Naive thymus-derived CD8-positive, alpha-beta T cell (primary cell): ENCODE measurements around the gene COL23A1. TPM values are rescaled to one million over a fixed set of nuclear protein-coding genes. Genes with fewer than 3 reads are reported as not detected.
A peak's percentile ranks its signal among the peaks of the same experiment; 100 is the strongest.

ENCODE experiments used
- ATAC-seq, 2 donors: fragments of 150-1000 bp; cut with Tn5 transposase in 1 of 2; sonication (Bioruptor Pico), chemical (Tn5 transposase) in 1 of 2; 1 replicate in 1 of 2; 2 replicates in 1 of 2; pipeline ENCODE4 v1.10.0; 2021; ENCODE audit warnings: mild to moderate bottlenecking in 2 of 2, moderate library complexity in 2 of 2
- POLR2A ChIA-PET: fragments of 350-600 bp; sonication (Branson Sonifier 250); formaldehyde crosslinking; loops from one replicate; lab custom pipeline; 2021; ENCODE audit warnings: antibody characterized with exemption; lab: Charles Lee
- DNase-seq, 10 donors: peaks; one replicate each; pipeline versions ENCODE4 v3.0.0 to v3.0.0-alpha.2; 2020 to 2022
- H3K27ac Mint-ChIP-seq, 10 donors: one replicate each; pipeline ENCODE4 v1.8.0; 2020 to 2022; ENCODE audit warnings: mild to moderate bottlenecking in 10 of 10, mixed read lengths in 10 of 10, moderate library complexity in 4 of 10, inconsistent platforms in 1 of 10
- H3K27me3 Mint-ChIP-seq, 5 donors: one replicate each; pipeline ENCODE4 v1.8.0; 2021 to 2022; ENCODE audit warnings: mixed read lengths in 5 of 5
- H3K36me3 Mint-ChIP-seq, 3 donors: one replicate each; pipeline ENCODE4 v1.8.0; 2020 to 2022; ENCODE audit warnings: mixed read lengths in 3 of 3, mild to moderate bottlenecking in 2 of 3, inconsistent platforms in 1 of 3
- H3K4me1 Mint-ChIP-seq, 4 donors: one replicate each; pipeline ENCODE4 v1.8.0; 2021 to 2022; ENCODE audit warnings: mixed read lengths in 4 of 4
- H3K4me3 Mint-ChIP-seq, 10 donors: one replicate each; pipeline ENCODE4 v1.8.0; 2020 to 2022; ENCODE audit warnings: mild to moderate bottlenecking in 10 of 10, mixed read lengths in 10 of 10, moderate library complexity in 6 of 10, inconsistent platforms in 1 of 10
- H3K9me3 Mint-ChIP-seq, 9 donors: one replicate each; pipeline ENCODE4 v1.8.0; 2020 to 2022; ENCODE audit warnings: mixed read lengths in 9 of 9, mild to moderate bottlenecking in 3 of 9, inconsistent platforms in 1 of 9, moderate library complexity in 1 of 9
- polyA plus RNA-seq, 3 donors: library from polyadenylated mRNA; unstranded; fragments of 300-500 nt; fragmentation: Illumina TruSeq; gene quantifications; one replicate each; pipeline ENCODE4 v1.2.3, GENCODE V29; 2021
- total RNA-seq, 8 experiments: library from RNA in 2 of 8; stranded (reverse) in 2 of 8; gene quantifications; one replicate each; pipeline ENCODE4 v1.2.3 and lab custom pipeline; 2021 to 2026

COL23A1 gene
- total and polyA plus RNA-seq, 5 experiments from 2014 or later = 0.10 to 0.51 (median 0.16) TPM; not detected in 2

DNA sequence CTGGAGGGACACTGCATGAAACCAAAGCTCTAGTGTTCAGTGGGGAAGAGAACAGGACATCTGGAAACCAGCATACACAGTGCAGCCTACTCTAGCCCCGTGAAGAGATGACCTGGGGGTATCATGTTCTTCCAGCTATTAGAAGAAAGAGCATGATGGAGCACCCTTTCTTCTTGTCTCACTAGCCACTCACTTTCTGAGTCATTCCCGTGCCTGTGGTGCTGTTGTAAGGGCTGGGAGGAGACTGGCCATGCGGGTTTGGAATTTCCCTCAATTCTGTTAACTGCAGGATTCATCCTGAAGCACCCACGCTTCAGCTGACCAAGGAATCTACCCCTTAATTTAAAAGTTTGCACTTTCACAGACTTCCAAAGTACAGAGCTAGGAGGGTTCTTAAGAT, 137.0 kb downstream of the COL23A1 start:
- POLR2A ChIA-PET = no interaction called here
- H3K27me3 Mint-ChIP-seq = peaks cover 0 to 10% (median 0%) of the 10 kb centered on the region in 5 donors
- DNase-seq = peak in 1 of 10 donors; percentile 28

DNA sequence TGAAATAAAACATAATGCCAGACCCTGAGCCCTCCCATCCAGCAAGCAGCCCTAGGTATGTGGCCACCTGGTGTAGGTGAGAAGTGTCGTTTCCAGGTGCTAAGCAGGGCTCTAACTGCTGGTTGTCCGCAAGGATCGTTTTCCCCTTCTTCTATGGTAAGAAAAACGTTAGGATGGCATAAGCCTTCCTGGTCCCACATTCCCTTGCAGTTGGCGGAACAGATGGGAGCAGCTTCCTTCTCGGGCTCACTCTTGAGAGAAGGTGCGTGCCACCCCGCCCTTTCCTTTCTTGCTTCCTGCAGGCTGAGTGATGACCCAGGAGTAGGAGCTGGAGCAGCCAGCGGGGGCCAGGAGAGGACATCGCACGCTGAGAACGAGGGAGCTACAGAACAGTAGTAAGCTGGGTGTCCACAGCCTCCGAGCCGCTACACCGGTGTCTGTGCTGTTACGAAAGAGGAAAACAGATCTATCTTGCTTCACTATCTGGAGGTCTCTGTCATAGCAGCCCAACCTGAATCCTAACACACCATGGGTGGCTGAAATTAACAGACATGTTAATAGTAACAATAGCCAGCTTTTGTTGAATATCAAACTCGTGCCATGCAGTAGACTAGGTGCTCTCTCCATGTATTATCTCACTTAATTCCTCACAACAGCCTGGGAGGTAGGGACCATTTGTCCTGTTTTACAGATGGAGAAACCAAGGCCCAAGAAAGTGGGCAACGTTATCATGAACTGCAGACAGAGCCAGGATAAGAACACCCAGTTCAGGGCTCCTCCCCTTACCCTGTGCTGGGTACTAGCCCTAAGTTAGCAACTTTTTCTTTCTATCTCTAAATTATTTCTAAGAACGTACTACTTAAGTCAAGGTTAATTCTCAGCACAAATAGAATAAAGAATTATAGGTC, 139.8 kb downstream of the COL23A1 start:
- POLR2A ChIA-PET = no interaction called here
- DNase-seq = no peak
- Mint-ChIP-seq H3K27me3 (peaks cover 2 to 14% (median 4%) of the 10 kb centered on the region in 5 donors), H3K27ac (no peak overlapping the region), H3K36me3 (no peaks in the 10 kb centered on the region), H3K4me3 (no peak overlapping the region), H3K9me3 (no peaks in the 10 kb centered on the region), H3K4me1 (no peaks in the 10 kb centered on the region)
- no peak for ATAC-seq

More for the DNA sequence above, 137.0 kb downstream of the COL23A1 start:
- Mint-ChIP-seq H3K9me3 (no peaks in the 10 kb centered on the region), H3K4me3 (no peak overlapping the region), H3K36me3 (no peaks in the 10 kb centered on the region), H3K4me1 (no peaks in the 10 kb centered on the region), H3K27ac (no peak overlapping the region)
- ATAC-seq = no peak

DNA sequence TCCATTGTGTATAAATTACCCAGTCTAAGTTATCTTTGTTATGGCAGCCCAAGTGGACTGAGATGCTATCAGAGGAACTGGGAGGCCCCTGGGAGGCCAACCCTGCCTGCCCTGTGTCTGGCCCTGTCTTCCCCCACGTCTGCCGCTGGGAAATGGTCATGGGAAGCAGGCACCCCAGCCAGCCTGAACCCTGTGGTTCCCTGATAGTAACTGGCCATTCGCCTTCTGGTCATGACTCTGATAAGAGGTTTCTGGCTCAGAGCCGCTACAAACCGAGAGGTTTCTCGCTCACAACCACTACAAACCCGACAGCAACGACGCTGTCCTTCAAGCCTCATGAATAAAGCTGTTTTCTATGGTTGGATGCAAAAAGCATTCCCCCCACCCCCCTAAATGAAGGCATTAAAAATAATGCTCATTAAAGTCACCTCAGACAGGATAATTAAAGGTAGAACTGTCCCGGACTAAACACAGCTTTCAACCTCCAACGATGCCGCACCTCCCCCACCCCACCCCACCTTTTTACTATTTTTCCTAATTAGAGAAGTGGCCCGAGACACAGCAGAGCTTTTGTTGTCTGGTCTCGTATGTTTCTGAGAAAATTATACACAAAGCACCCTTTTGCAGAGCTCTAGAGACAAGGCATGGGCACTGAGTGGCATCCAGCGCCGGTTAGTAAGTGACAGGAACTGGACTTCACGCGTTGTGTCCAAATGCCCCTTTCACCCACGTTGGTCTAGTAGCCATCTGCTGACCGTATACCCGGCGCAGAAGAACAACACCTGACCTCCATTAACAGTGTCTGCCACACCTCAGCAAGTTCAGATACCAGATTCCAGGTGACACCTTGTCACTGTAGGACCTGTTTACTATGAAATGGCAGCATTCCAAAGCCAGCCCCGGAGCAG, 140.8 kb downstream of the COL23A1 start:
- POLR2A ChIA-PET = no interaction called here
- DNase-seq (peak in 1 of 10 donors; percentile 21), ATAC-seq (no peak)
- H3K9me3 Mint-ChIP-seq = no peaks in the 10 kb centered on the region
- peak overlapping the region in 1 of 10 donors; percentile 33 for H3K27ac Mint-ChIP-seq
- peaks cover 2 to 15% (median 5%) of the 10 kb centered on the region in 5 donors for H3K27me3 Mint-ChIP-seq
- H3K4me3 Mint-ChIP-seq = no peak overlapping the region
- no peaks in the 10 kb centered on the region for H3K4me1 Mint-ChIP-seq
- H3K36me3 Mint-ChIP-seq = no peaks in the 10 kb centered on the region

DNA sequence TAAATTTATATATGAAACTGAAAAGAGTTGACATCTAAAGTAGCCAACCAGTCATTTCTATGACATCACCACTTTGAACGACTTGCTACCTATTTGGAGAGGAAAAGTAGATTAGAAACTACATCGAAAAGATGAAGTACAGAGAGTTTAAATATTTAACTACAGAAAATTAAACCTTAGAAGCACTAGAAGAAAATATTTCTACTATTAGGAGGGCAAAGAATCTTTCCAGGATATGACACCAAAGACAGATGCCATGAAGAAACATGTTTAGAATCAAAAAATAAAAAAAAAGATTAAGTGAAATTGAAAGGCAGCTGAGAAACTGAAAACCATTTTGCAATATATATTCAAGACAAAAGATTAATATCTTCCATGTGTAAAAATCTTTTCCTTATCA, 144.7 kb downstream of the COL23A1 start:
- ATAC-seq = no peak
- peaks cover 7 to 10% (median 7%) of the 10 kb centered on the region in 4 donors for H3K4me1 Mint-ChIP-seq
- H3K27ac Mint-ChIP-seq = no peak overlapping the region
- peaks cover 4 to 17% (median 8%) of the 10 kb centered on the region in 5 donors for H3K27me3 Mint-ChIP-seq
- no peaks in the 10 kb centered on the region for H3K9me3 Mint-ChIP-seq
- no peaks in the 10 kb centered on the region for H3K36me3 Mint-ChIP-seq
- POLR2A ChIA-PET = no interaction called here
- DNase-seq = no peak
- no peak overlapping the region for H3K4me3 Mint-ChIP-seq

DNA sequence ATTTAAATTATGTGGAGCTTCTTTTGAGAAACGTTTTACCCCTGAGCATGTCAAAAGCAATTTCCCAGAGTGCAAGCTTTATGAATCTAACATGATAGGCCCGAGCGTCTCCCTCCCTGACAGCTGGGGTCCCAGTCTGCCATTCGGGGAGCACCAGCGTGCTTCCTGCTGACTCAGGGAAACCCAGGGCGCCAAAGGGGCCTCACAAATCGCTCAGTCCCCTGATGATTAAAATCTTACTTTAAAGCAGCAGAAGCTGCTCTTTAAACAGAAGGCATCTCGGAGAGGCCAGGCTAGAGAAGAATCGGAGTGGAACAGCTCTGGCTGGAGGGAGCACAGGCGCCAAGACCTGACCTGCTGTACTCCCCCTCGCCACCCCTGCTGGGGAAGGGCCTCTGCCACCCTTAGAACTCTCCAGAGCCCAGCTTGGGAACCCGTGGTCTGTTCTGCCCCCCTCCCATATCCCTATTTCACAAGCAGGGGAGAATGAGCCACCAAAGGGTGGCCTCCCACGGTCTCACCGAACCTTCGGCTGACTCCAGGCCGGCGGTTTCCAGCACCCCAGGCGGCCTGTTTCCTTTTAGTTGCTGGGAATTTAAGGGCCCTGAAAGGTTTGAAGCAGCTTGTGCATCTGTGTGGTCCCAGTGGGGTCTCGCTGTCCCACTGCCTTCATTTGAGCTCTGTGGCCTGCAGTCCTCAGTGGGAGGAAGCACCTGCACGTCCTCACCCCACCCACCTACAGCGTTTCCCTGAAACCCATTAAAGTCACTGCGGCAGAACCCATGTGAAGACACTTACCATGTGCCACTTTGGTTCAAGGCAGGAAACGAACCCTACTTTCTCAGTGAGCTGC, 147.6 kb downstream of the COL23A1 start:
- Mint-ChIP-seq H3K27ac (peak overlapping the region in 2 of 10 donors; percentile 48 to 71), H3K36me3 (no peaks in the 10 kb centered on the region), H3K9me3 (no peaks in the 10 kb centered on the region), H3K27me3 (peaks cover 3 to 8% (median 6%) of the 10 kb centered on the region in 5 donors), H3K4me3 (peak overlapping the region in 5 of 10 donors; percentile 3 to 64 (median 23)), H3K4me1 (peaks cover 7 to 10% (median 7%) of the 10 kb centered on the region in 4 donors)
- POLR2A ChIA-PET = no interaction called here
- DNase-seq = peak in 2 of 10 donors; percentile 6 to 10
- no peak for ATAC-seq

DNA sequence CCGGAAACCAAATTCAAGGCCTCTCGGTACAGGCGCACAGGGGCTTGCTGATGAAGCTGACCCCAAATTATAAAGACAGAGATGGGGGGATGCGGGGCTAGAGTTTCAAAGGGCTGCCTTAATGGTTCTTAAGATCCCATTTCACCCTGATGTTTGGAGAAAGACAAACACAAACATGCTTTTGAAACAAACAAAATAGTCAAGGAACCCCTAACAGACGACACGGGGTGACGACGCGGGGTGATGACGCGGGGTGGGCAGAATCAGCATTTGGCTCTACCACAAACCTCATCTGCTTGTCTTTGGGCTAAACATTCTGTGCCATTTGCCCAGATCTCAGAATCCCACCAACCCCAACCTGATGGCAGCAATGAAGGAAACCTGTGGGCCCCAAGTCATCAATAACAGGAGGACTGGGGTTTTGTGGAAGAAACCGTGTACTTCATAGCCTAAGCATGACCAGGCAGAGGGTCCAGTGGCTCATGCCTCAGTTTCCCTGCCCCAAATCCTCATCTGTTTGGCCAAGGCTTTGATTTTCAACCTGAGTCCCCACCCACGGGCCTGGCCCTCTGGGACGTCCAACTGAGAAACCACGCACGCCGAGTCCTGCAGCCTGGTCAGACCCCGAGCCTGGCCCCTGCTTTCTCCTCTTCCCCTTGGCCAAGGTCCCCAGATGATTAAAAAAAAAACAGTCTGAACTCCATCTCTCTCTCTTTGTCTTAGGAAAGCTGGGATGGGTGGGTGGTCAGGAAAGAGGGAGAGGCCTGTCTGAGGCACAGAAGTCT, 148.5 kb downstream of the COL23A1 start:
- H3K4me3 Mint-ChIP-seq = no peak overlapping the region

DNA sequence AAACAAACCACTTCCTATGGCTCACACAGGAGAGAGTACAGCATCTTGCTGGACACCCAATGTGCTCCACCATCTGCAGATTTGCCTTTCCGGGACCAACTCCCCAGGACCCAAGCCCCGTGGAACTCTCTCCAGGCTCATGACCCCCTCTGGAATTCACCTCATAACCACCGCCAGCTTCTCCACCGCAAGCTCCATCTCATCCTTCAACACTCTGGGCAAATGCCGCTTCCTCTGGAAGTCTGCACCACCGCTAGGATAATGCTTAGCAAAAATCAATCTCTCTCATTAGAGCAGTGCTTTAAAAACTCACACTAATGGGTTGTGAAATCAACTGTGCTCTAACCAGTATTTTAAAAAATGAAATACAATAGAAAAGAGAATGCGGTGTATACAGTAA, 150.0 kb downstream of the COL23A1 start:
- no peak for ATAC-seq
- Mint-ChIP-seq H3K4me3 (no peak overlapping the region), H3K27me3 (peaks cover 0 to 10% (median 3%) of the 10 kb centered on the region in 5 donors), H3K27ac (peak overlapping the region in 1 of 10 donors; percentile 28), H3K36me3 (no peaks in the 10 kb centered on the region), H3K4me1 (peaks cover 7 to 10% (median 7%) of the 10 kb centered on the region in 4 donors), H3K9me3 (no peaks in the 10 kb centered on the region)
- POLR2A ChIA-PET = no interaction called here
- DNase-seq = no peak

More for the DNA sequence above, 148.5 kb downstream of the COL23A1 start:
- POLR2A ChIA-PET = no interaction called here
- Mint-ChIP-seq H3K27ac (no peak overlapping the region), H3K36me3 (no peaks in the 10 kb centered on the region), H3K27me3 (peaks cover 0 to 6% (median 2%) of the 10 kb centered on the region in 5 donors), H3K9me3 (no peaks in the 10 kb centered on the region), H3K4me1 (peaks cover 7 to 10% (median 7%) of the 10 kb centered on the region in 4 donors)
- ATAC-seq (no peak), DNase-seq (no peak)

DNA sequence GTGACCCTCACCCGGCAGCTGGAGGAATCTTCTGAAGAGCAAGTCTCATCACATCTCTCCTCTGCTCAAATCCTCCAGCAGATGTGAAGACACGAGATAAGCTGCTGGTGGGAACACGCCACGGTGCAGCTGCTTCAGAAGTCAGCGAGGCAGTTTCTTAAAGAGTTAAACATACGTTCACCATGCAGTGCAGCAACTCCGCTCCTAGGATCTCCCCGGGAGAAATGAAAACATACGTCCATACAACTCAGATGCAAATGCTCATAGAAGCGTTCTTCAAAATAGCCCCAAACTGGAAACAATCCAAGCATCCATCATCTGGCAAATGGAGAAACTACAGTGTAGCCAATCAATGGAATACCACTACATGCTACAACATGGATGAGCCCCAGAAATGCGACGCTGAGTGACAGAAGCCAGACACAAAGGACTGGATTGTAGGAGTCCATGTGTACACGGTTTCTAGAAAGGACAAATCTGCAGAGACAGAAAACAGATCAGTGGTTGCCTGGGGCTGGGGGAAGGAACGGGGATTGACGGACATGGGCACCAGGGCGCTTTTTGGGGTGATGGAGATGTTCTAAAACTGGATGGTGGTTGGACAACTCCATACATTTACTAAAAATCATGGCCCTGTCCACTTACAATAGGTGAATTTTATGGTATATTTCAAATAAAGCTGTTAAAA, 150.6 kb downstream of the COL23A1 start:
- Mint-ChIP-seq H3K27me3 (peaks cover 0 to 10% (median 3%) of the 10 kb centered on the region in 5 donors), H3K27ac (no peak overlapping the region), H3K36me3 (no peaks in the 10 kb centered on the region), H3K4me3 (no peak overlapping the region), H3K9me3 (no peaks in the 10 kb centered on the region), H3K4me1 (peaks cover 7 to 10% (median 7%) of the 10 kb centered on the region in 4 donors)
- ATAC-seq (no peak), DNase-seq (no peak)
- POLR2A ChIA-PET = no interaction called here

DNA sequence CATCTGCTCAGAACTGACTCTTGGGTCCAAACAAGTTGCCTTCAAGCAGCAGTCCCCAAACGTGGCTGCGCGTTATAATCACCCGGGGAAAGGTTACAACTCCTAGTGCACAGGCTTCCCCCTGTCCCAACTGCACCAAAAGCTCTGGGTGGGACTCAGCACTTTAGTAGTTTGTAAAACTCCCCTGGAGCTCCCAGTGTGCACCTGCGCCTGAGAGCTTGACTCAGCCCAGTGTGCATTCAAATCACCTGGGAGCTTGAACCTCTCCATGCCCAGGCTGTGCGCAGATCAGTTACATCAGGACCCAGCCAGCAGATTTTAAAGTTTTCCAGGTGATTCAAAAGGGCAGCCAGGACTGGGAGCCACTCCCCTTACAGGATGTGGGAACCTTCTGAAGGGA, 151.4 kb downstream of the COL23A1 start:
- POLR2A ChIA-PET = no interaction called here
- H3K27me3 Mint-ChIP-seq = peaks cover 0 to 6% (median 0%) of the 10 kb centered on the region in 5 donors
- H3K27ac Mint-ChIP-seq = no peak overlapping the region
- peaks cover 7 to 10% (median 7%) of the 10 kb centered on the region in 4 donors for H3K4me1 Mint-ChIP-seq
- ATAC-seq = no peak
- no peaks in the 10 kb centered on the region for H3K36me3 Mint-ChIP-seq
- H3K9me3 Mint-ChIP-seq = no peaks in the 10 kb centered on the region
- DNase-seq = no peak
- H3K4me3 Mint-ChIP-seq = no peak overlapping the region

DNA sequence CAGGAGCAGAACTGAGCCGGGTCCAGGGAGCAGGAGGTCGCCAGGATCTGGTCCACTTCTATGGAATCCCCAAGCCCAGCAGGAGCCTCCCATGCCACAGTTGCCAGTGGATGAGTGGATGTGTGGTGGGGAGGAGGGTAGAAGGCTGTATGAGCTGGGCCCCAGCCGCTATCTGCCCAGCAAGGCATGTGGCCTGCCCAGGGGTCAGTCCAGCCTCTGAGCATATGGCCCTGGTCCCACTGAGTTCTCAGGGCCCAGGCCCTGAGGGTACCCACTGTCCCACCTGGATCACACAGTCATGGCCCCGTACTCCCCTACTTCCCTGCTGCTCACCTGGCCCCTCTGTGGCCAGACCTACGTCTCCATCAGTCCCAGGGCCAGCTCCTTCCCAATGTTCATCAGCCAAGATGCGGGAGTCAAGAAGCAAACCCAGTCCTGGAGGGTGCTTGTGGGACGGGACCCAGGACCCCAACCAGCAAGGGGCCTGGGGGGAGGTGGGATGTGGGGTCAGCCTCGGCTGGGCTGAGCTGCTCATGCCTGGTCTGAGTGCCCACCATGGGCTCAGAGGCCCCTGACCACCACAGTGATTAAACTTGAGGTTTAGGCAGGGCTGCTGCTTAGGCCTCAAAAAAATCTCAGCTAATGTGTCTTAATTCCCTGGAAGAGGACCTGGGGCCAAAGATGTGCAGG, 152.7 kb downstream of the COL23A1 start:
- DNase-seq (no peak), ATAC-seq (no peak)
- H3K27ac Mint-ChIP-seq = no peak overlapping the region
- H3K36me3 Mint-ChIP-seq = no peaks in the 10 kb centered on the region
- peaks cover 0 to 3% (median 0%) of the 10 kb centered on the region in 4 donors for H3K4me1 Mint-ChIP-seq
- POLR2A ChIA-PET = interaction anchor here (0.6 kb wide), 1 partner anchor 257 kb away, joined by 3 read pairs; no protein-coding TSS in a partner anchor
- no peak overlapping the region for H3K4me3 Mint-ChIP-seq
- peaks cover 0 to 6% (median 0%) of the 10 kb centered on the region in 5 donors for H3K27me3 Mint-ChIP-seq
- no peaks in the 10 kb centered on the region for H3K9me3 Mint-ChIP-seq
